Parietal lobe (tissue), 2 donors: Measurements from ENCODE around the gene CALCR. TPM values are rescaled to one million over a fixed set of nuclear protein-coding genes. Genes with fewer than 3 reads are reported as not detected.

Experiments used
- small RNA-seq: library from RNA; depleted of rRNA; stranded (forward); fragments of <200 nt; gene quantifications from one replicate; pipeline ENCODE3, GENCODE V24; 2014; ENCODE audit warnings: low replicate concordance
- total RNA-seq: library from RNA; depleted of rRNA; stranded (reverse); fragments of >200 nt; gene quantifications from one replicate; pipeline ENCODE4 v1.2.3, GENCODE V29; 2014

CALCR gene
- total RNA-seq, result not detected

GRCh38 chr7:93574646-93575554, at the start of gene CALCR:
Gene CALCR (minus strand): TSS chr7:93574724. CDS start chr7:93486981, 87,743 bp downstream.

Small RNA genes within 50 kb of the gene (small RNA-seq; reads per million reads assigned to genes)
- gene MIR489 (0.31 reads per million, percentile 10 among the genes with 10 or more reads in this experiment), gene MIR653 (not detected)
